Stimulated activated CD4-positive, alpha-beta T cell treated with anti-CD3 and anti-CD28 coated beads, Interleukin-4, amount 100 ng/mL, for 4 hours (primary cell): ENCODE data around the gene EPHB1.

ENCODE experiments used
- DNase-seq, 2 experiments: peaks; one replicate each; pipeline ENCODE4 v3.0.0-alpha.2; 2020

The EPHB1 gene

DNA sequence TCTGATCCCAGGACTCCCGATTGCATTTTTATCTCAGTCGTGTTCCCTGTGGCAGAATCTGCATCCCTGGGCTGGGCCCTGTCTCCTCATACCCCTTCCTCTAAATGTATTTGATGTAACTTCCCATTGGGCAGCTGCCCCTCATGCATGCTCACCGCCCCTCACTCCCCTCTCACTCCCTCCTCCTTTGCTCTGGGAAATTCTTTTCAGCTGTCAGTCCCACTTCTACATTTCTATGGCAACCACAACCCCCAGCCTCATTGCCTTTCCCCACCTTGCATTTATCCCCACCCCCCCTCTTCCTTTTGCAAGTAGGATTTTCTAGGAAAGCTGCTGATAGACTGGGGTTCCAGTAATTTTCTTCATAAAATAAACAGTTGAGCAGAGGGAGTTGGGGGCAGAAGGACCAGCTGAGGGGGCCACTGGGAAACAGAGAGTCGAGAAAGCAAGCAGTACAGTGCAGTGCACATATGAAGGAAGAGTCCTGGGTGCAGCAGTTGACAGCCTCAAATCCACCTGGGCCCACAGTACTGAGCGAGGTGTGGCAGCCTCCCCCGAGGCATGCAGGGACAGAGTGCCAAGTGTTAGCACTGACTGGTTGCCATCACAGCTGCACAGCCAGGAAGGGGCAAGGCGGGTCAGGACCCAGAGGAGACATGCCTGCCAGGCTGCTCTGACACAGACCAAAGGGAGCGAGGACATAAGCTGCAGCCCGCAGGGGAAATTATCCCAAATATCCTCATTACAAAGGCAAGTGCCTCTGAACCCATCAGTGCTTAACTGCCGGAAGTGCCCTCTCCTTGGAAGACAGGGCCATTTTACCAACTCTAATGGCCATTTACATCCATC lies 476.3 kb downstream of the EPHB1 start:
- DNase-seq: no peak

DNA sequence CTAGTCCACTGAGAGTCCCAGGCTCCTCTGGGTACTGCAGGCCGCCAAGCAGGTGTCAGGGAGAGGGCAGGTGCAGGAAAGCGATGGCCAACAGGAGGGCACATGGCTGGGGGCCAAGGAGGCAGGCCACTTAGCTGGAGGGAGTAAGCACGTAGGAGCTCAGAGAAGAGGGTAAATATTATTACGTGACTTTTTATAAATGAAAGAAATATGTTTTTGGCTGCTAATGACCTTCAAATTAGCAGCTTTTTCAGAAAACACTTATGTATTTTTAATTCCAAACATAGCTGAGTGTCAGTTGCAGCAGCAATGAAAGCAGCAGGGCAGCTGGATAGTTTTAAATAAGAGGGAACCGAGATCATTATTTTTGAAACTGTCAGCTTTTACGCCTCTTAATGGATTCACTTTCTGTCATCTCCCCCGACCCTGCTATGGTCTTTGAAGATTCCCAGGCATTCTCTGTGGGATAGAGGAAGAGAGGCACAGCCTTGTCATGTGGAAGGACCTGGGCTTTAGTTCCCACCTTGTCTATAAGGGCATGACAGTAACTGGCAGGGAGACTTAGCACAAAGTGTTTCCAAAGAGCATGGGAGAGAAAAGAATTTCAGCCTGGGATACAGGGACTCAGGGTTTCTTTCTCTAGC lies 477.1 kb downstream of the EPHB1 start:
- no peak for DNase-seq

DNA sequence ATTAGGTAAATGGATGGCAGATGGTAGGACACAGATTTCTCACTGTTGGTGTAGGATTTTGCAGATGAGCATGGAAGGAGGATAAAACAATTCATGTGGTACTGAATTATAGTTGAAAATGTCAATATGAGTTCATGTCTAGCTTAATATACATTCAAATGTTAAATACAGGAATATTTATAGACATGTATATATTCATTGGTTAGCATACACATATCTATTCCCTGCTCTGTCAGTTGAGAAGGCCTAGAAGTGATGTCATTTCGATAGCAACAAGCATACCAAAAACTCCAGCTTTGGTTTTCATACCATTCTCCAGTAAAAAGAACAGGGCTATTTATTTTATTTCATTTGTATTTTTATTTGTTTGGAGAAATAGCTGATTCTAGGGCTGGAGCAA lies 497.1 kb downstream of the EPHB1 start:
- no peak for DNase-seq

DNA sequence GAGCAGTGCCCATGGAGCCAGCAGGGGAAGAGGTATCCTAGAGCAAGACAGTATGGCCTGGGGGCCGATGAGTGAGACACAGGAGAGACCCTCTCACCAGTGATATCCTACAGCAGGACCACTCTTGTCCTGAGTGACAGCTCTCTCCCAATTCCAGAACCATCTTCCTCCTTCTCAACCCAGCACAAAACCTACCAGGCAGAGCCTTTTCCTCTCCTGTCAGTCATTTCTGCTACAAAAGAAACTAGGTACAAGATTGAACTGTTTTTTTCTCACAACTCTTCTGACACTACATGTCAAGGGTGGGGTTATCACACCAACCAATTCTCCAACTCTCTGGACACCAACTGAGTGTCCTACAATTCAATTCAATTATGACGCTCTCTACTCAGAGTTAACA lies 506.6 kb downstream of the EPHB1 start:
- DNase-seq: no peak

DNA sequence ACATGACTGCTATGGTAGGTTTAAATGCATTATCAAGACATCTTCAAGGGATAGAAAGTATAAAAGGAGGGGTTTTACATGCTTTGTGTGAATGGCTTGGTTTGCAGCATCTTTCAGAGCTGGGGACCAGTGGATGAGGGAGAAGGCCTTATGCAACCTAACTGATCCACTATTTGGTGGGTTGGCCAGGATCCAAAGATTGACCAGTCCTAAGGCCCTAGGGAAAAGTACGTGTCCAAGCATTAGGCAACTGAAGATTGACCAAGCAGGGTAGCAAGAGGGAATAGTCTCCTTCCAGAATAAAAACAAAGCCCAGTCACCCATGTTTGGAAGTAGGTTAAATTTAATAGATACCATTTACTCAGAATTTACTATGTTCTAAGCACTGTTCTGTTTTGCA lies 509.3 kb downstream of the EPHB1 start:
- no peak for DNase-seq
